OCI-LY7 (cell line): ENCODE data around the gene RNF168. TPM values are rescaled to one million over a fixed set of nuclear protein-coding genes. Genes with fewer than 3 reads are reported as not detected.
A peak's percentile ranks its signal among the peaks of the same experiment; 100 is the strongest.

Experiments
- BruUV-seq: library from RNA; stranded (reverse); fragments of 400-500 nt; replicated peaks from 2 replicates; lab custom pipeline; 2021; lab: Mats Ljungman, UMichigan
- CTCF ChIA-PET: fragments of 300-600 bp; sonication (Branson Sonifier 250); formaldehyde crosslinking; loops from one replicate; lab custom pipeline; 2022; ENCODE audit warnings: antibody characterized with exemption; ENCODE audit not compliant: unreplicated experiment; lab: Charles Lee
- POLR2A ChIA-PET: fragments of 300-600 bp; sonication (Branson Sonifier 250); formaldehyde crosslinking; loops from one replicate; lab custom pipeline; 2022; ENCODE audit warnings: antibody characterized with exemption; lab: Charles Lee
- DNase-seq: peaks from one replicate; pipeline ENCODE4 v3.0.0-alpha.2; 2015; ENCODE audit warnings: low spot score
- H2AFZ ChIP-seq: fragments of 200-600 bp; sonication (generic), shearing (Covaris generic); 2 replicates; pipeline ENCODE4 v1.6.1; 2014; ENCODE audit warnings: mild to moderate bottlenecking, antibody characterized with exemption, low read length, moderate library complexity
- H3K27ac ChIP-seq: fragments of 200-600 bp; sonication (generic); 2 replicates; pipeline ENCODE4 v1.5.1; 2014; ENCODE audit warnings: mixed run types, low read depth, mild to moderate bottlenecking, moderate library complexity, low read length, inconsistent platforms; ENCODE audit not compliant: poor library complexity, severe bottlenecking
- H3K36me3 ChIP-seq: fragments of 200-600 bp; sonication (generic); 2 replicates; pipeline ENCODE4 v1.6.1; 2014; ENCODE audit warnings: mild to moderate bottlenecking, antibody characterized with exemption, low read length, moderate library complexity, mixed read lengths; ENCODE audit not compliant: insufficient read depth
- H3K4me1 ChIP-seq: fragments of 200-600 bp; sonication (generic); 2 replicates; pipeline ENCODE4 v1.5.1; 2014; ENCODE audit warnings: mild to moderate bottlenecking, low read length; ENCODE audit not compliant: insufficient read depth, poor library complexity, severe bottlenecking
- H3K4me2 ChIP-seq: fragments of 200-600 bp; sonication (generic); 2 replicates; pipeline ENCODE4 v1.6.1; 2014; ENCODE audit warnings: mild to moderate bottlenecking, low read length
- H3K4me3 ChIP-seq: fragments of 200-600 bp; sonication (generic); 2 replicates; pipeline ENCODE4 v1.5.1; 2014; ENCODE audit warnings: mild to moderate bottlenecking, low read depth, low read length; ENCODE audit not compliant: poor library complexity, severe bottlenecking
- H3K79me2 ChIP-seq: fragments of 200-600 bp; sonication (generic); 2 replicates; pipeline ENCODE4 v1.6.1; 2016; ENCODE audit warnings: low read depth, mild to moderate bottlenecking, low read length, moderate library complexity, mixed read lengths; ENCODE audit not compliant: insufficient read depth
- H3K9me2 ChIP-seq: fragments of 200-600 bp; sonication (generic); 2 replicates; pipeline ENCODE4 v1.6.1; 2016; ENCODE audit warnings: mild to moderate bottlenecking, low read length, mixed read lengths; ENCODE audit not compliant: insufficient read depth
- H3K9me3 ChIP-seq: fragments of 200-600 bp; sonication (generic); 2 replicates; pipeline ENCODE4 v1.6.1; 2014; ENCODE audit warnings: mild to moderate bottlenecking, mixed run types, low read length, mixed read lengths
- H4K20me1 ChIP-seq: fragments of 200-600 bp; sonication (generic); 2 replicates; pipeline ENCODE4 v1.6.1; 2014; ENCODE audit warnings: mild to moderate bottlenecking, antibody characterized with exemption, low read length, moderate library complexity, mixed read lengths; ENCODE audit not compliant: insufficient read depth
- CTCF ChIP-seq: fragments of 200-600 bp; sonication (generic); conservative IDR thresholded peaks from 2 replicates; pipeline ENCODE4 v1.5.1; 2014; ENCODE audit warnings: mild to moderate bottlenecking, antibody characterized with exemption, low read length, moderate library complexity, mixed read lengths
- EZH2phosphoT487 ChIP-seq: fragments of 200-600 bp; sonication (generic); IDR thresholded peaks from 2 replicates; pipeline ENCODE4 v1.6.1; 2018; ENCODE audit warnings: low read depth, borderline replicate concordance, mild to moderate bottlenecking, mixed run types, antibody characterized with exemption, low read length, moderate library complexity, mixed read lengths
- intact Hi-C: fragments of 100-400 bp; cut with micrococcal nuclease; formaldehyde crosslinking; loops from one replicate; pipeline ENCODE4 v1.10.0; 2022; ENCODE audit not compliant: unreplicated experiment
- total RNA-seq, 2 experiments: library from RNA; depleted of rRNA in 1 of 2; stranded (reverse); fragments of >200 nt in 1 of 2; shearing (Covaris generic) in 1 of 2; gene quantifications; 2 replicates each; pipeline ENCODE4 v1.2.3, GENCODE V29; 2014 to 2022

Gene RNF168
- total RNA-seq, 2 experiments from 2014 or later = 31.3 to 38.1 TPM

GRCh38 chr3:196502775-196503195 lies 783 bp downstream of the RNF168 start:
- Histone ChIP-seq H3K36me3 (peaks cover 34% of the 10 kb centered on the region), H3K27ac (peak overlapping the region; percentile 91), H2AFZ (peak overlapping the region; percentile 58; the same call in 1 of the 2 replicates), H3K4me3 (peak overlapping the region; percentile 80), H3K4me2 (peak overlapping the region; percentile 99), H3K9me3 (peaks cover 14% of the 10 kb centered on the region), H3K9me2 (no peaks in the 10 kb centered on the region), H4K20me1 (peaks cover 27% of the 10 kb centered on the region), H3K4me1 (peaks cover 16% of the 10 kb centered on the region), H3K79me2 (peaks cover 55% of the 10 kb centered on the region)
- POLR2A ChIA-PET = no interaction called here
- DNase-seq = peak; percentile 54
- no peak; the same call in 1 of the 2 replicates for TF ChIP-seq CTCF
- TF ChIP-seq EZH2phosphoT487 = no peak
- BruUV-seq = no TSS peak
- CTCF ChIA-PET = no interaction called here
- intact Hi-C loops = loop anchor here (2.0 to 5.0 kb wide), 4 partner anchors 66 to 420 kb away; partner anchors contain the start of genes DYNLT2B, FBXO45, TFRC and UBXN7

GRCh38 chr3:196501316-196502044 lies 2.1 kb downstream of the RNF168 start:
- Histone ChIP-seq H3K4me1 (peaks cover 16% of the 10 kb centered on the region), H3K36me3 (peaks cover 44% of the 10 kb centered on the region), H2AFZ (no peak overlapping the region), H3K9me3 (peaks cover 4% of the 10 kb centered on the region), H3K4me3 (peak overlapping the region; percentile 80), H3K9me2 (no peaks in the 10 kb centered on the region), H3K27ac (peak overlapping the region; percentile 7), H4K20me1 (peaks cover 27% of the 10 kb centered on the region), H3K4me2 (peak overlapping the region; percentile 99), H3K79me2 (peaks cover 68% of the 10 kb centered on the region)
- DNase-seq = peak; percentile 41
- BruUV-seq = TSS peak; percentile 61
- ChIA-PET CTCF (interaction anchor here (0.5 kb wide), 1 partner anchor 331 kb away, joined by 3 read pairs; no protein-coding TSS in a partner anchor), POLR2A (interaction anchor here (0.6 to 0.8 kb wide), 6 partner anchors 22 to 955 kb away, joined by 3 to 6 read pairs (median 4); no protein-coding TSS in a partner anchor)
- intact Hi-C loops = loop anchor here (2.0 to 5.0 kb wide), 4 partner anchors 67 to 419 kb away; partner anchors contain the start of genes DYNLT2B, FBXO45, TFRC and UBXN7
- no peak for TF ChIP-seq EZH2phosphoT487
- TF ChIP-seq CTCF = no peak
